ENCODE results near the gene TFEC. TPM values are rescaled to one million over a fixed set of nuclear protein-coding genes. Genes with fewer than 3 reads are reported as not detected.
"Not testable (repeated sequence)": the region's sequence is repeated elsewhere in the genome, so short reads cannot be mapped to it uniquely, and the experiment has no call there.

The TFEC gene
- total RNA-seq, 2 experiments from 2014 or later, result 0.17 TPM; not detected in 1

DNA sequence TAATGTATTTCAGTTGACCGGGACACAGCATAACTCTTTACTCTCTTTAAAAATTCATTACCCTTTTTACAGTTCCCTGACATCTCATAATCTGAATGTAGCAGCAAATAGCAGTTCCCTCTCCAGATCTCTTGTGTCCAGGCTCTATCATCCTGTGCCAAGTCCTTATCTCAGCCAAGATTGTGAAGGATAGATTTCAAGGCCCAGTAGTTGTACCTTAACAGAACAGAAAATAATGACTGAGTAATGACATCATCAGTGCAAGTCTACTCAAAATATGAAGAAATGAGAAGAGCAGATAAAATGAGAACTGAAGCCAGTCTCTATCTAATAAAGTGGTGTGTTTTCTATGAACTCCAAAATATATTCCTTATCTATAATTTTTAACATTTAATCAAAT, 92.6 kb downstream of the TFEC start:
- ChIA-PET CTCF (no interaction called here), POLR2A (no interaction called here)
- H3K9me3 Mint-ChIP-seq, result no peaks in the 10 kb centered on the region
- no peak for DNase-seq
- H3K36me3 Mint-ChIP-seq (ENCODE audit: low read depth), result no peaks in the 10 kb centered on the region
- H3K27me3 Mint-ChIP-seq, result no peaks in the 10 kb centered on the region
- H3K27ac Mint-ChIP-seq, result no peak overlapping the region
- no peaks in the 10 kb centered on the region for H3K4me1 Mint-ChIP-seq
- H3K4me3 Mint-ChIP-seq, result no peak overlapping the region

DNA sequence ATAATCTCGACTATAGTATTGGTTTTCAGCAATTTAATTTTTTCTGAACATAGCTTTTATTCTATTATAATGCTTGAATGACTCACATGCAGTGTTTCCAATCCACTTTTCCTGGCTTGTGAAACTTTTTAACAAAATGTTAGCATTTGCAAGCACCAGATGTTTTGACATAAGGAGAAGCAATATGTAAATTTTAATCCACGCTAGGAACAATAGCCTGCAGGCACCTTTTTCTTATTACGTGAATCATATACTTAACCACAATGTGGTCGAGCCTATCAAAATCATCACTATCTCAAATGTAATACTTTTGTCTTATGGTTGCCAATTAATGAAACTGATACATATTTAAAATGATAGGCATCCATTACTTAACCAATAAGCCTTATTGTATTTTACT, 97.1 kb downstream of the TFEC start:
- Mint-ChIP-seq H3K27ac (no peak overlapping the region), H3K4me3 (no peak overlapping the region), H3K27me3 (no peaks in the 10 kb centered on the region), H3K36me3 (ENCODE audit: low read depth) (no peaks in the 10 kb centered on the region), H3K4me1 (no peaks in the 10 kb centered on the region), H3K9me3 (no peaks in the 10 kb centered on the region)
- no peak for DNase-seq
- CTCF ChIA-PET, result no interaction called here
- POLR2A ChIA-PET, result no interaction called here

DNA sequence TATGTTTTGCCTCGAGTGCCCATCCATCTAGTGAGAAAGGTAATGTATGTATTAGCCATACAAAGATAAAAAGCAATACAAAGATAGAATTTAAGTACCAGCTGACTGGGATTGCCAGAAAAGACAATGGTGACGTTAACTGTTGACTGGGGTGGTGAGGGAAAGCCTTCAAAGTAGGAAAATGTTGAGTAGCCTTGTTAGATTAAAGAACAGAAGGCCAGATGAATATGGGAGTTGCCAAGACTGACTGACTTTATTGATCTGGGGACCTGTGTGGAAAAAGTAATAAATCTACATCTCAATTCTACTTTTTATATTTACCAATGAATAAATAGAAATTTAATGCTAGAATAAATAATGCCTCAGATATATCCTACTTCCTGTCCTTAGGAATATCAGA, 97.7 kb downstream of the TFEC start:
- no peak overlapping the region for H3K27ac Mint-ChIP-seq
- CTCF ChIA-PET, result no interaction called here
- no peaks in the 10 kb centered on the region for H3K27me3 Mint-ChIP-seq
- H3K4me1 Mint-ChIP-seq, result no peaks in the 10 kb centered on the region
- no peak overlapping the region for H3K4me3 Mint-ChIP-seq
- no peaks in the 10 kb centered on the region for H3K36me3 Mint-ChIP-seq (ENCODE audit: low read depth)
- H3K9me3 Mint-ChIP-seq, result no peaks in the 10 kb centered on the region
- POLR2A ChIA-PET, result no interaction called here
- no peak for DNase-seq

DNA sequence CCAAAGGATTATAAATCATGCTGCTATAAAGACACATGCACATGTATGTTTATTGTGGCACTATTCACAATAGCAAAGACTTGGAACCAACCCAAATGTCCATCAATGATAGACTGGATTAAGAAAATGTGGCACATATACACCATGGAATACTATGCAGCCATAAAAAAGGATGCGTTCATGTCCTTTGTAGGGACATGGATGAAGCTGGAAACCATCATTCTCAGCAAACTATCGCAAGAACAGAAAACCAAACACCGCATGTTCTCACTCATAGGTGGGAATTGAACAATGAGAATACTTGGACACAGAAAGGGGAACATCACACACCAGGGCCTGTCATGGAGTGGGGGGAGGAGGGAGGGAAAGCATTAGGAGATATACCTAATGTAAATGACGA, 100.4 kb downstream of the TFEC start:
- CTCF ChIA-PET, result not testable (repeated sequence)

DNA sequence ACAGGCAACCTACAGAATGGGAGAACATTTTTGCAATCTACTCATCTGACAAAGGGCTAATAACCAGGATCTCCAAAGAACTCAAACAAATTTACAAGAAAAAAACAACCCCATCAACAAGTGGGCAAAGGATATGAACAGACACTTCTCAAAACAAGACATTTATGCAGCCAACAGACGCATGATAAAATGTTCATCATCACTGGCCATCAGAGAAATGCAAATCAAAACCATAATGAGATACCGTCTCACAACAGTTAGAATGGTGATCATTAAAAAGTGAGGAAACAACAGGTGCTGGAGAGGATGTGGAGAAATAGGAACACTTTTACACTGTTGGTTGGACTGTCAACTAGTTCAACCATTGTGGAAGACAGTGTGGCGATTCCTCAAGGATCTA, 100.8 kb downstream of the TFEC start:
- not testable (repeated sequence) for H3K4me3 Mint-ChIP-seq

More for the DNA sequence above, 100.4 kb downstream of the TFEC start:
- H3K27ac Mint-ChIP-seq; POLR2A ChIA-PET; H3K4me3 Mint-ChIP-seq; H3K27me3 Mint-ChIP-seq; H3K36me3 Mint-ChIP-seq (ENCODE audit: low read depth); H3K9me3 Mint-ChIP-seq; H3K4me1 Mint-ChIP-seq; DNase-seq: not testable (repeated sequence)

DNA sequence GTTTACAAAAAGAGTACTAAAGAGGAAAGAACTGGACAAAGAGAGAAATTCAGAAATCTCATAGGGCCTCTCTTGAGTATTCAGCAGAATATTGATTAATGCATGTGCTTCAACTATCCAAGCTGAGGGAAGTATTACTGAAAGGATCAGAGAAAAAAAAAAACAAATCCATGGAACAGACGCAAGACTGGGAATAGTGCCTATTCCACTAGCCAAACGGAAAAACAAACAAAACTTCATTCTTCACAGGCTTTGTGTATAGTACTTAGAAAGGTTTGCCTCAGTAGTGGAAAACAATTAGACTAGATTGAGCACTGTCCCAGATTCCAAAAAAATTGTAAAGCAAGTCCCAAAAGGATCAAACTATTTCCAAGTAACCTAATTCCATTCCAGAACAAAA, 106.2 kb downstream of the TFEC start:
- Mint-ChIP-seq H3K27ac (no peak overlapping the region), H3K27me3 (no peaks in the 10 kb centered on the region), H3K4me1 (no peaks in the 10 kb centered on the region), H3K9me3 (no peaks in the 10 kb centered on the region), H3K36me3 (ENCODE audit: low read depth) (no peaks in the 10 kb centered on the region), H3K4me3 (no peak overlapping the region)
- DNase-seq, result no peak
- ChIA-PET CTCF (no interaction called here), POLR2A (no interaction called here)

More for the DNA sequence above, 100.8 kb downstream of the TFEC start:
- CTCF ChIA-PET; H3K27ac Mint-ChIP-seq; H3K36me3 Mint-ChIP-seq (ENCODE audit: low read depth); H3K4me1 Mint-ChIP-seq; H3K27me3 Mint-ChIP-seq; H3K9me3 Mint-ChIP-seq; DNase-seq; POLR2A ChIA-PET: not testable (repeated sequence)

DNA sequence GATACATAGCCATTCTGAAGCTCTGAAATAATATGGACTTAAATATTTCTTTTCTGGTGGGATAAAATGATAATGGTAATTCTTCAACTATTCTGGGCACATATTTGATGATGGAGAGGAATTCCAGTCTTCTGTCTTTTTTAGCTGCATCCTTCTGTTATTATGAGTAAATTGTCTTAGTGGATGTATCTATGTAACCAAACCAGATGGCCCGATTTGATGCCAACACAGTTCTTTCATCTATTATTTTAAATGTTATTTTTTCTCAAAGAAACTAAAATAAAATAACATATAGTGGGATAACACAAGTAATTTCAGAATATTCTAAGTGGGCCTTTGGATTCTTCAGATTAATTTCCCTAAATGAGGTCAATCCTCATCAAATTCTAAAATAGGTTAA, 110.2 kb downstream of the TFEC start:
- no peaks in the 10 kb centered on the region for H3K27me3 Mint-ChIP-seq
- H3K9me3 Mint-ChIP-seq, result no peaks in the 10 kb centered on the region
- no peak overlapping the region for H3K27ac Mint-ChIP-seq
- no peaks in the 10 kb centered on the region for H3K4me1 Mint-ChIP-seq
- no peaks in the 10 kb centered on the region for H3K36me3 Mint-ChIP-seq (ENCODE audit: low read depth)
- no peak for DNase-seq
- ChIA-PET POLR2A (no interaction called here), CTCF (no interaction called here)
- H3K4me3 Mint-ChIP-seq, result no peak overlapping the region

DNA sequence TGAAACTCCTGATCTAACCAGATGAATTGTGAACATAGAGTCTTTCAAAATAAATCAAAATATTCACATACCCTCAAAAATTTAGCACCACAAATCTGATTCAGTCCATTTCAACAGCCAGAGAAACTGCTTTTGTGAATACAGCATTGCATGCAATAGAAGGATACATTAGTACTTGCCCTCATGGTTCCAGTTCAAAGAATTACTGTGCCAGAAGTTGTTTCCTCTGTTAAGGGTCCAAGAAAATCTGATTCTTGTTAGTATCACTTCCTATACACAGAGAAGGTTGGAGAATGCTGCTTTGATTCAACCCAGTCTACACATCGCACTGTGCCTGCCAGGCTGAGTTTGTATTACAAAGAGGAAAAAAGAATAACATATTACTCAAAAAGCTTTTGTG, 115.6 kb downstream of the TFEC start:
- no peak overlapping the region for H3K27ac Mint-ChIP-seq
- no peaks in the 10 kb centered on the region for H3K36me3 Mint-ChIP-seq (ENCODE audit: low read depth)
- ChIA-PET POLR2A (no interaction called here), CTCF (no interaction called here)
- DNase-seq, result no peak
- no peak overlapping the region for H3K4me3 Mint-ChIP-seq
- H3K27me3 Mint-ChIP-seq, result no peaks in the 10 kb centered on the region
- no peaks in the 10 kb centered on the region for H3K4me1 Mint-ChIP-seq
- H3K9me3 Mint-ChIP-seq, result no peaks in the 10 kb centered on the region

DNA sequence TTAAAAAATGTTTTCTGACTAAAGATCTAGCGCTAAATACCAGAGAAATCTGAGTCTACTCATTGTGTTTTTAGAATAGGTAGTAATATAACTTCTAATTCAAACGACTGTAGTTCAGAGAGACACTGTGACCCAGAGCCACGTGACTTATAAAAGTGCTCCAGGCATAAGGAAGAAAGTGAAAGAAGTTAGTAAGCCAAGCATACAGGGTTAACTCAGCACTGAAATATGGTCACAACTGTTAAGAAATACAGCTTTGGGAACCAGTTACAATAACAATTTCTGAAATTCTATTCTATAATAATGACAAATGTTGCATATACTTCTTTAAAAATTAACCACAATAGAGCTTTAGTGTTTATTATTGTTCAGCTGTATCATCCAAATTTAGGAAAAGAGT, 119.1 kb downstream of the TFEC start:
- POLR2A ChIA-PET, result no interaction called here
- Mint-ChIP-seq H3K9me3 (no peaks in the 10 kb centered on the region), H3K36me3 (ENCODE audit: low read depth) (no peaks in the 10 kb centered on the region), H3K27me3 (no peaks in the 10 kb centered on the region), H3K27ac (no peak overlapping the region), H3K4me1 (no peaks in the 10 kb centered on the region), H3K4me3 (no peak overlapping the region)
- CTCF ChIA-PET, result no interaction called here
- DNase-seq, result no peak

DNA sequence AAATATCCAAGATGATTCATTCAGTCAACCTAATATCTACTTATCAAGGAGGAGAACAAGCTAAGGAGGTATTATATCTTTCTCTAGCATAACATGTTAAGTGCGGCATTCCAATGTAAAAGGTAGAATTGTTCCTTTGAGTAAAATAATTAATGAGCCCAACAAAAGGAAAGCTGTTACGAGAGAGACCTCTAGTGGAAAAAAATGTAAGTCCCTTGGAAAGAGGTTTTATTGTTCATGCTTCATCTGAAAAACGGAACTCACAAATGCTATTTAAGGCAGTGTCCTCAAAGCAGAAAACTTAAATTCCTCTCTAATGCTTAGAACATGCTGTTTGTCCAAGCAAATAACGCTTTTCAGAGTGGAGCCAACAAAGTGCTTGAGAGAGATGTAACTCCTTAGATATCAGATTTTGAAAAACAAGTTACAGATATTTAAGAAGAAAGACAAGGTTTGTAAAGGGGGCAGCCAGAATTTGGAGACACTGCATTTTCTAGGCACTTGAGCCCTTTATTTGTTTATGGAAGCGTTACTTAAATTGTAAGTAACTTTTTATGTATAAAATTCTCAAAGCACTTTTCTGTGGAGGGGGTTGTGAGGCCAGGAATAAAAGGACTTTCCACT, 119.9 kb downstream of the TFEC start:
- Mint-ChIP-seq H3K27ac (no peak overlapping the region), H3K27me3 (no peaks in the 10 kb centered on the region), H3K9me3 (no peaks in the 10 kb centered on the region), H3K4me3 (no peak overlapping the region), H3K36me3 (ENCODE audit: low read depth) (no peaks in the 10 kb centered on the region), H3K4me1 (no peaks in the 10 kb centered on the region)
- no peak for DNase-seq
- POLR2A ChIA-PET, result no interaction called here
- CTCF ChIA-PET, result interaction anchor here (0.6 kb wide), 1 partner anchor 902 kb away, joined by 3 read pairs; no protein-coding TSS in a partner anchor

DNA sequence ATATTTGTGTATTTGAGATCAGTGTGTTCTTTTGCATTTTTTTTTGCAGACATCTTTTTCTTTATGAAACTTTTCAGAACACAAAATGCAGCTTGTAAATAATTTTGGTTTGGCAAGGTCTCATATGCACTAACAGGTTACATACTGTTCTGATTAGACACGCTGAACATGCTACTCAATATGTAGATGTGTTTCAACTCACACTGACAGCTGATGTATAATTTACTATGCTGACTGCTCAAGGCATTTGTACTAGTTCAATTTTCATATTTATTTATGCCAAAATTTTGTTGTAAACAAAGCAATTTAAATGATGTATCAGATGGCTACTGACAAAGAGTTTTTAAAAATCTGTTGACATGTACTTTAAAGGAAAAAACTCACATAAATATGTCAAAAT, 123.8 kb downstream of the TFEC start:
- Mint-ChIP-seq H3K9me3 (no peaks in the 10 kb centered on the region), H3K4me1 (no peaks in the 10 kb centered on the region), H3K36me3 (ENCODE audit: low read depth) (no peaks in the 10 kb centered on the region), H3K27ac (no peak overlapping the region), H3K4me3 (no peak overlapping the region), H3K27me3 (no peaks in the 10 kb centered on the region)
- ChIA-PET CTCF (no interaction called here), POLR2A (no interaction called here)
- no peak for DNase-seq

DNA sequence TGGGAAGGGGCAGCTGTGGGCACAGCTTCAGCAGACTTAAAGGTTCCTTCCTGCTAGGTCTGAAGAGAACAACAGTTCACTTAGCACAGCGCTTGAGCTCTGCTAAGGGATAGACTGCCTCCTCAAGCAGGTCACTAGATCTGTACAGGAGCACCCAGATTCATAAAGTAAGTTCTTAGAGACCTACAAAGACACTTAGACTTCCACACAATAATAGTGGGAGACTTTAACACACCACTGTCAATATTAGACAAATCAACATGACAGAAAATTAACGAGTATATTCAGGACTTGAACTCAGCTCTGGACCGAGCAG, 140.9 kb downstream of the TFEC start:
- POLR2A ChIA-PET, result no interaction called here
- no peak overlapping the region for H3K4me3 Mint-ChIP-seq

DNA sequence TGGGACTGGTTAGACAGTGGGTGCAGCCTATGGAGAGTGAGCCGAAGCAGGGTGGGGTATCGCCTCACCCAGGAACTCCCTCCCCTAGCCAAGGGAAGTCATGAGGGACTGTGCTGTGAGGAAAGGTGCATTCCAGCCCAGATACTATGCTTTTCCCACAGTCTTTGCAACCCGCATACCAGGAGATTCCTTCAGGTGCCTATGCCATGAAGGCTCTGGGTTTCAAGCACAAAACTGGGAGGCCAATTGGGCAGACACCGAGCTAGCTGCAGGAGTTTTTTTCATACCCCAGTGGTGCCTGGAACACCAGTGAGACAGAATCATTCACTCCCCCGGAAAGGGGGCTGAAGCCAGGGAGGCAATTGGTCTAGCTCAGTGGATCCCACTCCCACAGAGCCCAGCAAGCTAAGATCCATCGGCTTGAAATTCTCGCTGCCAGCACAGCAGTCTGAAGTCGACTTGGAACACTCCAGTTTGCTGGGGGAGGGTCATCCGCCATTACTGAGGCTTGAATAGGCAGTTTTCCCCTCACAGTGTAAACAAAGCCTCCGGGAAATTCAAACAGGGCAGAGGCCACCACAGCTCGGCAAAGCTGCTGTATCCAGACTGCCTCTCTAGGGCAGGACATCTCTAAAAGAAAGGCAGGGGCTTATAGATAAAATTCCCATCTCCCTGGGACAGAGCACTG, 141.4 kb downstream of the TFEC start:
- Mint-ChIP-seq H3K4me3 (no peak overlapping the region), H3K27me3 (no peaks in the 10 kb centered on the region), H3K27ac (no peak overlapping the region), H3K4me1 (no peaks in the 10 kb centered on the region), H3K36me3 (ENCODE audit: low read depth) (no peaks in the 10 kb centered on the region), H3K9me3 (peaks cover 5% of the 10 kb centered on the region)
- POLR2A ChIA-PET, result no interaction called here
- CTCF ChIA-PET, result no interaction called here
- DNase-seq, result no peak

More for the DNA sequence above, 140.9 kb downstream of the TFEC start:
- DNase-seq, result no peak
- CTCF ChIA-PET, result no interaction called here
- Mint-ChIP-seq H3K36me3 (ENCODE audit: low read depth) (no peaks in the 10 kb centered on the region), H3K9me3 (peaks cover 5% of the 10 kb centered on the region), H3K4me1 (no peaks in the 10 kb centered on the region), H3K27me3 (no peaks in the 10 kb centered on the region), H3K27ac (no peak overlapping the region)

DNA sequence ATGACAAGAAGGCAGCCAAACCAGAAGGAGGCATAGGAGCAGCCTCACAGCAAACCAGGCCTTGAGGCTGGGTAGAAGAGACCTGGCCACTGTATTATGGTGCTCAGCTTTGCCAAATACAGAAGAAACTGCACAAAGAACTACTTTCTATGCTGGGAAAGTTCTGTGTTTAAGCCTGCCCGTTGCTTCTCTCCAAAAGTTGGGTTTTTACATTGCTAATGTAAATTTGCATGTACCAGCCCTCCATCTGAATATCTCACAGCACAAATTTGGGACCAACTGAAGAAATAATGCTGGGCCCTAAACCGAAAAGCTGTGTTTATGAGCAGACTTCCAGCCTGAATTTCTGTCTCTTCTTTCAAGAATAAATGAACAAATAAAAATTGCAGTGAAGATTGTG, 145.0 kb downstream of the TFEC start:
- H3K4me1 Mint-ChIP-seq, result no peaks in the 10 kb centered on the region
- CTCF ChIA-PET, result no interaction called here
- no peak overlapping the region for H3K4me3 Mint-ChIP-seq
- peaks cover 5% of the 10 kb centered on the region for H3K9me3 Mint-ChIP-seq
- POLR2A ChIA-PET, result no interaction called here
- no peak overlapping the region for H3K27ac Mint-ChIP-seq
- no peak for DNase-seq
- H3K36me3 Mint-ChIP-seq (ENCODE audit: low read depth), result no peaks in the 10 kb centered on the region
- no peaks in the 10 kb centered on the region for H3K27me3 Mint-ChIP-seq

Measured in activated CD4-positive, alpha-beta T cell treated with anti-CD3 and anti-CD28 coated beads, Interleukin-2, amount 10 ng/mL, durations not matched to agents 7 days and 5 days (primary cell).